CD4-positive, alpha-beta T cell (primary cell): Measurements from ENCODE around the gene HOTAIR. TPM values are rescaled to one million over a fixed set of nuclear protein-coding genes. Genes with fewer than 3 reads are reported as not detected.
A peak's percentile ranks its signal among the peaks of the same experiment; 100 is the strongest.

Experiments used
- ATAC-seq: fragments of 200-7000 bp; cut with Tn5 transposase; one replicate; pipeline ENCODE4 v1.10.0; 2022; ENCODE audit warnings: mild to moderate bottlenecking; ENCODE audit not compliant: poor library complexity
- CTCF ChIA-PET: fragments of 350-600 bp; sonication (Branson Sonifier 250); formaldehyde crosslinking; loops from one replicate; lab custom pipeline; 2021; ENCODE audit warnings: antibody characterized with exemption, inconsistent platforms; lab: Charles Lee
- POLR2A ChIA-PET: fragments of 350-600 bp; sonication (Branson Sonifier 250); formaldehyde crosslinking; loops from one replicate; lab custom pipeline; 2021; ENCODE audit warnings: antibody characterized with exemption, inconsistent platforms; lab: Charles Lee
- DNase-seq, 14 experiments: peaks; one replicate each; pipeline ENCODE4 v3.0.0-alpha.2; 2013 to 2020; ENCODE audit warnings: mixed read lengths in 2 of 14
- H3K27ac ChIP-seq, 2 donors: one replicate each; pipeline versions ENCODE4 v1.5.1 to v1.7.0; 2013; ENCODE audit warnings: low read length in 2 of 2, low read depth in 1 of 2, mild to moderate bottlenecking in 1 of 2
- H3K27me3 ChIP-seq, 2 experiments: 1 replicate in 1 of 2; 2 replicates in 1 of 2; pipeline versions ENCODE4 v1.6.1 to v1.7.0; 2013; ENCODE audit warnings: low read length in 2 of 2, control low read depth in 1 of 2, mild to moderate bottlenecking in 1 of 2, moderate library complexity in 1 of 2; ENCODE audit not compliant: insufficient read depth in 2 of 2, control insufficient read depth in 1 of 2
- H3K36me3 ChIP-seq: one replicate; pipeline ENCODE4 v1.6.1; 2013; ENCODE audit warnings: low read length, control low read depth; ENCODE audit not compliant: insufficient read depth
- H3K4me1 ChIP-seq: one replicate; pipeline ENCODE4 v1.6.1; 2013; ENCODE audit warnings: low read length, control low read depth; ENCODE audit not compliant: insufficient read depth
- H3K4me3 ChIP-seq: one replicate; pipeline ENCODE4 v1.5.1; 2013; ENCODE audit warnings: mild to moderate bottlenecking, low read length, moderate library complexity
- H3K9me3 ChIP-seq, 2 experiments: 1 replicate in 1 of 2; 2 replicates in 1 of 2; pipeline versions ENCODE4 v1.6.1 to v1.7.0; 2013; ENCODE audit warnings: low read length in 2 of 2, mild to moderate bottlenecking in 2 of 2, control low read depth in 1 of 2, moderate library complexity in 1 of 2; ENCODE audit not compliant: control insufficient read depth in 1 of 2, insufficient read depth in 1 of 2
- H3K27ac Mint-ChIP-seq: one replicate; pipeline ENCODE4 v1.8.0; 2020; ENCODE audit warnings: mixed read lengths
- H3K27me3 Mint-ChIP-seq: one replicate; pipeline ENCODE4 v1.8.0; 2021; ENCODE audit warnings: mixed read lengths
- H3K36me3 Mint-ChIP-seq: one replicate; pipeline ENCODE4 v1.8.0; 2021; ENCODE audit warnings: low read depth, mixed read lengths
- H3K4me1 Mint-ChIP-seq: one replicate; pipeline ENCODE4 v1.8.0; 2021; ENCODE audit warnings: low read depth, mixed read lengths
- H3K4me3 Mint-ChIP-seq: one replicate; pipeline ENCODE4 v1.8.0; 2020; ENCODE audit warnings: mild to moderate bottlenecking, mixed read lengths
- H3K9me3 Mint-ChIP-seq: one replicate; pipeline ENCODE4 v1.8.0; 2020; ENCODE audit warnings: mixed read lengths
- CTCF ChIP-seq: fragments of 200-600 bp; IDR thresholded peaks from one replicate; pipeline ENCODE4 v1.8.0; 2022; ENCODE audit warnings: antibody characterized with exemption, mild to moderate bottlenecking
- intact Hi-C, 2 experiments: fragments of 100-400 bp; cut with DNase I in 1 of 2; cut with micrococcal nuclease in 1 of 2; formaldehyde crosslinking; loops; one replicate each; pipeline versions ENCODE4 v1.15.1 to v1.9.0; 2023 to 2025; cut with DNase I, micrococcal nuclease
- total RNA-seq, 174 experiments: library from RNA in 2 of 174; stranded (reverse) in 2 of 174; gene quantifications; one replicate each; pipeline ENCODE4 v1.2.3 and lab custom pipeline; 2021 to 2026

Gene HOTAIR
- total RNA-seq, 2 experiments from 2014 or later: not detected

GRCh38 chr12:53985994-53986685 is 11.4 kb upstream of the HOTAIR start:
- H3K9me3 Mint-ChIP-seq: no peaks in the 10 kb centered on the region
- H3K36me3 Mint-ChIP-seq: no peaks in the 10 kb centered on the region
- no peak overlapping the region for H3K27ac ChIP-seq
- intact Hi-C loops: loop anchor here (1.0 to 5.0 kb wide), 3 partner anchors 34 to 215 kb away; partner anchors contain the start of gene HOXC12 (in 1 of the 2)
- peak overlapping the region; percentile 50 for H3K4me3 Mint-ChIP-seq
- peaks cover 32% of the 10 kb centered on the region for H3K4me1 Mint-ChIP-seq
- peaks cover 11 to 53% of the 10 kb centered on the region in 2 experiments for H3K9me3 ChIP-seq
- no peak for TF ChIP-seq CTCF
- H3K27ac Mint-ChIP-seq: no peak overlapping the region
- H3K36me3 ChIP-seq: no peaks in the 10 kb centered on the region
- H3K4me3 ChIP-seq: peak overlapping the region; percentile 4
- H3K27me3 Mint-ChIP-seq: peaks cover 95% of the 10 kb centered on the region
- peaks cover 92 to 98% of the 10 kb centered on the region in 2 experiments for H3K27me3 ChIP-seq
- H3K4me1 ChIP-seq: peaks cover 47% of the 10 kb centered on the region
- ChIA-PET CTCF (interaction anchor here (0.9 to 2.9 kb wide), 6 partner anchors 12 to 221 kb away, joined by 3 to 11 read pairs (median 4); no protein-coding TSS in a partner anchor), POLR2A (interaction anchor here (0.9 kb wide), 1 partner anchor 10 kb away, joined by 3 read pairs; no protein-coding TSS in a partner anchor)
- DNase-seq (peak in 2 of 14 experiments; percentile 50 to 56), ATAC-seq (peak; percentile 36)

- Histone ChIP-seq H3K36me3 (no peaks in the 10 kb centered on the region), H3K27ac (no peak overlapping the region), H3K9me3 (peaks cover 11 to 48% of the 10 kb centered on the region in 2 experiments), H3K4me3 (peak overlapping the region; percentile 4), H3K4me1 (peaks cover 48% of the 10 kb centered on the region), H3K27me3 (peaks cover 92 to 98% of the 10 kb centered on the region in 2 experiments)
- H3K27ac Mint-ChIP-seq: no peak overlapping the region
- peak overlapping the region; percentile 82 for H3K4me3 Mint-ChIP-seq
- intact Hi-C loops: loop anchor here (1.0 to 5.0 kb wide), 3 partner anchors 33 to 216 kb away; partner anchors contain the start of gene HOXC12 (in 1 of the 2)
- DNase-seq (no peak), ATAC-seq (no peak)
- TF ChIP-seq CTCF: no peak
- H3K4me1 Mint-ChIP-seq: peaks cover 32% of the 10 kb centered on the region
- ChIA-PET POLR2A (interaction anchor here (0.9 kb wide), 1 partner anchor 10 kb away, joined by 3 read pairs; no protein-coding TSS in a partner anchor), CTCF (interaction anchor here (0.7 to 2.9 kb wide), 7 partner anchors 12 to 274 kb away, joined by 3 to 11 read pairs (median 4); no protein-coding TSS in a partner anchor)
- no peaks in the 10 kb centered on the region for H3K36me3 Mint-ChIP-seq
- no peaks in the 10 kb centered on the region for H3K9me3 Mint-ChIP-seq
- H3K27me3 Mint-ChIP-seq: peaks cover 95% of the 10 kb centered on the region
Observed at GRCh38 chr12:53985692-53985993, 10.9 kb upstream of the HOTAIR start.

- TF ChIP-seq CTCF: no peak
- Histone ChIP-seq H3K36me3 (no peaks in the 10 kb centered on the region), H3K27me3 (peaks cover 89 to 98% of the 10 kb centered on the region in 2 experiments), H3K4me3 (peak within 1 kb of the TSS; percentile 4), H3K4me1 (peaks cover 45% of the 10 kb centered on the region), H3K9me3 (peaks cover 11 to 45% of the 10 kb centered on the region in 2 experiments), H3K27ac (no peak within 1 kb of the TSS)
- peak; percentile 62 for ATAC-seq
- peaks cover 28% of the 10 kb centered on the region for H3K4me1 Mint-ChIP-seq
- H3K36me3 Mint-ChIP-seq: no peaks in the 10 kb centered on the region
- ChIA-PET POLR2A (no interaction called here), CTCF (interaction anchor here (0.7 to 2.9 kb wide), 8 partner anchors 13 to 275 kb away, joined by 3 to 11 read pairs (median 4); no protein-coding TSS in a partner anchor)
- peaks cover 95% of the 10 kb centered on the region for H3K27me3 Mint-ChIP-seq
- no peaks in the 10 kb centered on the region for H3K9me3 Mint-ChIP-seq
- DNase-seq: peak in 13 of 14 experiments; percentile 33 to 84 (median 64)
- peak within 1 kb of the TSS; percentile 47 for H3K27ac Mint-ChIP-seq
- intact Hi-C loops: loop anchor here (1.0 to 5.0 kb wide), 3 partner anchors 33 to 216 kb away; partner anchors contain the start of gene HOXC12 (in 1 of the 2)
- H3K4me3 Mint-ChIP-seq: peak within 1 kb of the TSS; percentile 82
Observed at GRCh38 chr12:53984901-53985691, 10.3 kb upstream of the HOTAIR start, which contains the start of gene HOXC10. TSS of gene HOXC10 (plus strand) at chr12:53985146. CDS start at chr12:53985260, 114 bp downstream.
